DOHH2 (cell line): ENCODE results near the gene FRRS1.
A peak's percentile ranks its signal among the peaks of the same experiment; 100 is the strongest.

Experiments used
- H3F3A ChIP-seq: fragments of 200-600 bp; sonication (generic), shearing (Covaris generic); 2 replicates; pipeline ENCODE4 v1.6.0; 2016; ENCODE audit warnings: antibody characterized with exemption, mild to moderate bottlenecking; ENCODE audit not compliant: control insufficient read depth, insufficient read depth
- H3K27ac ChIP-seq: fragments of 200-600 bp; sonication (generic); 2 replicates; pipeline ENCODE4 v1.5.1; 2014; ENCODE audit warnings: low read depth, mild to moderate bottlenecking, low read length, moderate library complexity
- H3K27me3 ChIP-seq: fragments of 200-600 bp; sonication (generic); 2 replicates; pipeline ENCODE4 v1.6.1; 2014; ENCODE audit warnings: mild to moderate bottlenecking, low read length, mixed read lengths; ENCODE audit not compliant: control insufficient read depth
- H3K36me3 ChIP-seq: fragments of 200-600 bp; sonication (generic); 2 replicates; pipeline ENCODE4 v1.6.1; 2014; ENCODE audit warnings: mild to moderate bottlenecking, low read length, moderate library complexity, mixed read lengths; ENCODE audit not compliant: control insufficient read depth
- H3K4me1 ChIP-seq: fragments of 200-600 bp; sonication (generic); 2 replicates; pipeline ENCODE4 v1.6.1; 2014; ENCODE audit warnings: mild to moderate bottlenecking, low read length, mixed read lengths; ENCODE audit not compliant: control insufficient read depth
- H3K4me2 ChIP-seq: fragments of 200-600 bp; sonication (generic); 2 replicates; pipeline ENCODE4 v1.6.0; 2014; ENCODE audit warnings: mild to moderate bottlenecking, low read length, moderate library complexity
- H3K4me3 ChIP-seq: fragments of 200-600 bp; sonication (generic); 2 replicates; pipeline ENCODE4 v1.5.1; 2014; ENCODE audit warnings: mild to moderate bottlenecking, low read length, mixed read lengths
- H3K79me2 ChIP-seq: fragments of 200-600 bp; sonication (generic); 2 replicates; pipeline ENCODE4 v1.6.1; 2014; ENCODE audit warnings: mild to moderate bottlenecking, low read length, mixed read lengths; ENCODE audit not compliant: control insufficient read depth
- H3K9me2 ChIP-seq: fragments of 200-600 bp; sonication (generic); replicated peaks from 2 replicates; pipeline ENCODE4 v1.6.1; 2014; ENCODE audit warnings: mild to moderate bottlenecking, low read length, mixed read lengths; ENCODE audit not compliant: control insufficient read depth
- H3K9me3 ChIP-seq: fragments of 200-600 bp; sonication (generic); 2 replicates; pipeline ENCODE4 v1.6.1; 2014; ENCODE audit warnings: antibody characterized with exemption, low read length, mixed read lengths; ENCODE audit not compliant: control insufficient read depth, insufficient read depth
- H4K20me1 ChIP-seq: fragments of 200-600 bp; sonication (generic); 2 replicates; pipeline ENCODE4 v1.6.0; 2014; ENCODE audit warnings: low read depth, mild to moderate bottlenecking, antibody characterized with exemption, low read length, moderate library complexity; ENCODE audit not compliant: control insufficient read depth, insufficient read depth
- EZH2phosphoT487 ChIP-seq: fragments of 200-600 bp; sonication (generic); IDR thresholded peaks from 2 replicates; pipeline ENCODE4 v1.6.1; 2017; ENCODE audit warnings: borderline replicate concordance, mild to moderate bottlenecking, antibody characterized with exemption, low read length, moderate library complexity, mixed read lengths
- TF ChIP-seq, protein P1 (sequence below): fragments of 200-600 bp; sonication (generic); IDR thresholded peaks from one replicate; pipeline ENCODE4 v1.5.1; 2014; ENCODE audit warnings: antibody characterized with exemption, mild to moderate bottlenecking, low read depth, low read length; ENCODE audit not compliant: poor library complexity, severe bottlenecking

The FRRS1 gene

DNA sequence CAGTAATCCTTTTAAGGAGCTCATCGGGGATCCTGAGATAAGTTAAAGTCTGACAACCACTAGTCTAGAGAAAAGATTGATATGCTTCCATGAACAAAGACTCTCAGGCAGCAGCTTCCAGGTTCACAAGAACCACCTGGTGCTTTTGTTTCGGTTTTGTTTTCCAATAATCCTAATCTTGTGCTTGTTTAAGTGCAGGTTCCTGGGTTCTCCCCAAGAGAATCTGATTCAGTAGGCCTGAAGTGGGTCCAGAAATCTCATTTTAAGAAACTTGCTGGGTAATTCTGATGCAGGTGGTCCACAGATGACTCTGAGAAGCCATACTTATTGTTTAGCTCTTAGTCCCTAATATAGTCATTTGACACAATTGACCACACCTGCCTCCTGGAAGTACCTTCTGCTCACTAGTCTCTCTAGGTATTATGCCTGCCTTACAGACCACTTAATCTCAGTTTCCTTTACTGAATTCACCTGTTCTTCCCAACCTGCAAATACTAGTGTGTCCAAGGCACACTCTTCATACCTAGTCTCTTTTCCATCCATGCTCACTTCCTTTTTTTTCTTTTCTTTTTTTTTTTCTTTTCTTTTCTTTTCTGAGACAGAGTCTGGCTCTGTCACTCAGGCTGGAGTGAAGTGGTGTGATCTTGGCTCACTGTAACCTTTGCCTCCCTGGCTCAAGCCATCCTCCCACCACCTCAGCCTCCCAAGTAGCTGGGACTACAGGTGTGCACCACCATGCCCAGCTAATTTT lies 20.5 kb upstream of the FRRS1 start:
- no peak overlapping the region for H3K27ac ChIP-seq
- H3F3A ChIP-seq, result no peaks in the 10 kb centered on the region

DNA sequence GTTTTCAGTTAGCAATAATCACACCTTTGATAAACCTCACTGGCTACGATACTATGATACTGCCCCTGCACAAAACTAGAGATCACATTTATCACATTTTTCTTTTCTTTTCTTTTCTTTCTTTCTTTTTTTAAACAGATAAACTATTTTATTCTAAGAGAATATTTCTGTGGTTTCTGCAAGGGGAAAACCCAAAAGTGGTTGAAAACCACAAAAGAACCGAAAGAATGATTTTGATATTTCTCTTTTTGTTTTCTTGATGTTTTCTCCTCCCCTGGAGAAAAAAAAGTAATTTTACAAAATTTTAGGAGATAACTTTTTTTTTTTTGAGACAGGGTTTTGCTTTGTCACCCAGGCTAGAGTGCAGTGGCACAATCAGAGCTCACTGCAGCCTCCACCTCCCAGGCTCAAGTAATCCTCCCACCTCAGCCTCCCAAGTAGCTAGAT lies 18.4 kb upstream of the FRRS1 start:
- no peak overlapping the region for H3K4me3 ChIP-seq
- H3K4me2 ChIP-seq, result peak overlapping the region; percentile 29
- no peak overlapping the region for H3K27ac ChIP-seq
- H3K9me3 ChIP-seq, result no peaks in the 10 kb centered on the region; the same call in 1 of the 2 replicates
- no peaks in the 10 kb centered on the region for H3K27me3 ChIP-seq
- H3K36me3 ChIP-seq, result no peaks in the 10 kb centered on the region
- no peak for TF ChIP-seq EZH2phosphoT487
- TF ChIP-seq, protein P1, sequence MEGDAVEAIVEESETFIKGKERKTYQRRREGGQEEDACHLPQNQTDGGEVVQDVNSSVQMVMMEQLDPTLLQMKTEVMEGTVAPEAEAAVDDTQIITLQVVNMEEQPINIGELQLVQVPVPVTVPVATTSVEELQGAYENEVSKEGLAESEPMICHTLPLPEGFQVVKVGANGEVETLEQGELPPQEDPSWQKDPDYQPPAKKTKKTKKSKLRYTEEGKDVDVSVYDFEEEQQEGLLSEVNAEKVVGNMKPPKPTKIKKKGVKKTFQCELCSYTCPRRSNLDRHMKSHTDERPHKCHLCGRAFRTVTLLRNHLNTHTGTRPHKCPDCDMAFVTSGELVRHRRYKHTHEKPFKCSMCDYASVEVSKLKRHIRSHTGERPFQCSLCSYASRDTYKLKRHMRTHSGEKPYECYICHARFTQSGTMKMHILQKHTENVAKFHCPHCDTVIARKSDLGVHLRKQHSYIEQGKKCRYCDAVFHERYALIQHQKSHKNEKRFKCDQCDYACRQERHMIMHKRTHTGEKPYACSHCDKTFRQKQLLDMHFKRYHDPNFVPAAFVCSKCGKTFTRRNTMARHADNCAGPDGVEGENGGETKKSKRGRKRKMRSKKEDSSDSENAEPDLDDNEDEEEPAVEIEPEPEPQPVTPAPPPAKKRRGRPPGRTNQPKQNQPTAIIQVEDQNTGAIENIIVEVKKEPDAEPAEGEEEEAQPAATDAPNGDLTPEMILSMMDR, result no peak
- no peaks in the 10 kb centered on the region for H3K79me2 ChIP-seq
- H3K9me2 ChIP-seq, result no peaks in the 10 kb centered on the region
- no peaks in the 10 kb centered on the region for H3F3A ChIP-seq
- H4K20me1 ChIP-seq, result no peaks in the 10 kb centered on the region
- H3K4me1 ChIP-seq, result peaks cover 15% of the 10 kb centered on the region

More for the DNA sequence above, 20.5 kb upstream of the FRRS1 start:
- no peaks in the 10 kb centered on the region for H3K36me3 ChIP-seq
- no peaks in the 10 kb centered on the region; the same call in 1 of the 2 replicates for H3K9me3 ChIP-seq
- no peak overlapping the region for H3K4me3 ChIP-seq
- no peaks in the 10 kb centered on the region for H4K20me1 ChIP-seq
- peaks cover 15% of the 10 kb centered on the region for H3K4me1 ChIP-seq
- no peak for TF ChIP-seq EZH2phosphoT487
- no peak overlapping the region for H3K4me2 ChIP-seq
- H3K27me3 ChIP-seq, result no peaks in the 10 kb centered on the region
- no peaks in the 10 kb centered on the region for H3K79me2 ChIP-seq
- no peaks in the 10 kb centered on the region for H3K9me2 ChIP-seq

GRCh38 chr1:99784143-99784542 lies 17.7 kb upstream of the FRRS1 start:
- TF ChIP-seq, protein P1, result no peak
- TF ChIP-seq EZH2phosphoT487, result no peak
- no peaks in the 10 kb centered on the region; the same call in 1 of the 2 replicates for H3K9me3 ChIP-seq
- H3K79me2 ChIP-seq, result no peaks in the 10 kb centered on the region
- peaks cover 4% of the 10 kb centered on the region; the same call in 1 of the 2 replicates for H3K27me3 ChIP-seq
- no peak overlapping the region for H3K27ac ChIP-seq
- peaks cover 15% of the 10 kb centered on the region for H3K4me1 ChIP-seq
- peak overlapping the region; percentile 29; the same call in 1 of the 2 replicates for H3K4me2 ChIP-seq
- no peaks in the 10 kb centered on the region for H4K20me1 ChIP-seq
- H3K9me2 ChIP-seq, result no peaks in the 10 kb centered on the region
- no peak overlapping the region for H3K4me3 ChIP-seq
- H3F3A ChIP-seq, result no peaks in the 10 kb centered on the region
- no peaks in the 10 kb centered on the region for H3K36me3 ChIP-seq

DNA sequence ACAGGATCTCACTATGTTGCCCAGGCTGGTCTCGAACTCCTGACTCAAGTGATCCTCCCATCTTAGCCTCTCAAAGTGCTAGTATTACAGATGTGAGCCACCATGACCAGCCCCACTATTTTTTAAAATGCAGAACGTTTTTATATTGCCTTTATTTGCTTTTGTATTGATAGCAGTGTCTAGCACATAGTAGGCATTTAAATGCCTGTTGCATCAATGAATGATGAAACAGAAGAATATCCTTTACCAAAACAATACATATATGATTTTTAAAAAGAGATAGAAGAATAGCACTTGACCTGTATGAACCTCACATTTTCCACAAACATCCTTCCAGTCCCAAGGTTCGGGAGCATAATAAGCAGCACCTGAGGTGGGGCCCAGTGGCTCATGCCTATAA lies 16.5 kb upstream of the FRRS1 start:
- Histone ChIP-seq H3K9me3 (no peaks in the 10 kb centered on the region), H3K9me2 (no peaks in the 10 kb centered on the region)
- TF ChIP-seq EZH2phosphoT487, result no peak
- TF ChIP-seq, protein P1, result no peak

More for the DNA sequence above, 16.5 kb upstream of the FRRS1 start:
- no peaks in the 10 kb centered on the region for H3K79me2 ChIP-seq
- H3F3A ChIP-seq, result no peaks in the 10 kb centered on the region
- peaks cover 15% of the 10 kb centered on the region for H3K4me1 ChIP-seq
- peaks cover 5% of the 10 kb centered on the region; the same call in 1 of the 2 replicates for H3K27me3 ChIP-seq
- no peaks in the 10 kb centered on the region for H3K36me3 ChIP-seq
- H4K20me1 ChIP-seq, result no peaks in the 10 kb centered on the region
- no peak overlapping the region for H3K4me2 ChIP-seq
- no peak overlapping the region for H3K27ac ChIP-seq
- H3K4me3 ChIP-seq, result no peak overlapping the region
